Measurements from ENCODE around the gene ZNF683.
A peak's percentile ranks its signal among the peaks of the same experiment; 100 is the strongest.
"Not testable (repeated sequence)": the region's sequence is repeated elsewhere in the genome, so short reads cannot be mapped to it uniquely, and the experiment has no call there.

The ZNF683 gene

GRCh38 chr1:26337206-26337535, 35.4 kb downstream of the ZNF683 start:
- no peak for DNase-seq (ENCODE audit: low spot score)

GRCh38 chr1:26336477-26337205, 35.9 kb downstream of the ZNF683 start:
- peak; percentile 92 for DNase-seq (ENCODE audit: low spot score)

GRCh38 chr1:26335774-26336476, 36.6 kb downstream of the ZNF683 start:
- DNase-seq (ENCODE audit: low spot score): no peak

- not testable (repeated sequence) for DNase-seq (ENCODE audit: low spot score)
These were observed 39.2 kb downstream of the ZNF683 start for GRCh38 chr1:26333312-26333711.

- DNase-seq (ENCODE audit: low spot score): no peak
These were observed 42.3 kb downstream of the ZNF683 start for GRCh38 chr1:26330276-26330675.

- not testable (repeated sequence) for DNase-seq (ENCODE audit: low spot score)
These were observed 43.2 kb downstream of the ZNF683 start for GRCh38 chr1:26329380-26329779.

GRCh38 chr1:26328597-26328996, 44.0 kb downstream of the ZNF683 start:
- no peak for DNase-seq (ENCODE audit: low spot score)

GRCh38 chr1:26327956-26328362, 44.6 kb downstream of the ZNF683 start:
- no peak for DNase-seq (ENCODE audit: low spot score)

- no peak for DNase-seq (ENCODE audit: low spot score)
These were observed 48.0 kb downstream of the ZNF683 start for GRCh38 chr1:26324550-26324949.

- DNase-seq (ENCODE audit: low spot score): no peak
These were observed 49.2 kb downstream of the ZNF683 start for GRCh38 chr1:26323382-26323781.

- DNase-seq (ENCODE audit: low spot score): no peak
These were observed 50.6 kb downstream of the ZNF683 start for GRCh38 chr1:26322042-26322331.

- peak; percentile 61 for DNase-seq (ENCODE audit: low spot score)
These were observed 51.1 kb downstream of the ZNF683 start for GRCh38 chr1:26321315-26322041.

- no peak for DNase-seq (ENCODE audit: low spot score)
These were observed 51.7 kb downstream of the ZNF683 start for GRCh38 chr1:26320896-26321295.

GRCh38 chr1:26318338-26319064, 54.0 kb downstream of the ZNF683 start:
- no peak for DNase-seq (ENCODE audit: low spot score)

GRCh38 chr1:26317612-26318337, 54.8 kb downstream of the ZNF683 start, which contains the start of gene CD52:
Gene CD52, plus strand, starts transcription at chr1:26317958. Its CDS starts 60 bp downstream, at chr1:26318018.
- no peak for DNase-seq (ENCODE audit: low spot score)

- DNase-seq (ENCODE audit: low spot score): no peak
These were observed 55.4 kb downstream of the ZNF683 start for GRCh38 chr1:26317146-26317545.

- DNase-seq (ENCODE audit: low spot score): no peak
These were observed 56.4 kb downstream of the ZNF683 start for GRCh38 chr1:26315874-26316850.

GRCh38 chr1:26314501-26314900, 58.0 kb downstream of the ZNF683 start:
- no peak for DNase-seq (ENCODE audit: low spot score)
